HepG2 (cell line): ENCODE data around the gene LRPPRC. TPM values are rescaled to one million over a fixed set of nuclear protein-coding genes. Genes with fewer than 3 reads are reported as not detected.

Experiments used
- AGO2 ChIP-seq: fragments of 200-400 bp; formaldehyde crosslinking; optimal IDR thresholded peaks from 2 replicates; pipeline ENCODE3; 2017; ENCODE audit warnings: mild to moderate bottlenecking, low read depth, low read length, moderate library complexity
- ATF6 ChIP-seq: sonication (generic); formaldehyde crosslinking; conservative IDR thresholded peaks from 2 replicates; pipeline ENCODE4 v1.4.0; 2020; ENCODE audit warnings: missing genetic modification reagents
- BCLAF1 ChIP-seq: fragments of 450-650 bp; IDR thresholded peaks from 2 replicates; pipeline ENCODE4 v1.6.1; 2017; ENCODE audit warnings: mild to moderate bottlenecking
- CEBPZ ChIP-seq: IDR thresholded peaks from 2 replicates; pipeline ENCODE4 v1.6.1; 2012; ENCODE audit warnings: low read length, improper control_type of control experiment
- EED ChIP-seq: sonication (generic); formaldehyde crosslinking; IDR thresholded peaks from 2 replicates; pipeline ENCODE4 v1.5.0; 2020; ENCODE audit warnings: mild to moderate bottlenecking, missing genetic modification reagents
- FIP1L1 ChIP-seq: fragments of 200-400 bp; formaldehyde crosslinking; IDR thresholded peaks from 2 replicates; pipeline ENCODE4 v1.6.1; 2018; ENCODE audit warnings: low read depth, mild to moderate bottlenecking, low read length, moderate library complexity, borderline replicate concordance; ENCODE audit not compliant: insufficient read depth
- POGK ChIP-seq: sonication (generic); formaldehyde crosslinking; conservative IDR thresholded peaks from 2 replicates; pipeline ENCODE4 v1.8.0; 2022; ENCODE audit warnings: mild to moderate bottlenecking, moderate library complexity, missing genetic modification reagents
- POLR2A ChIP-seq, 2 experiments: IDR thresholded peaks; 2 replicates each; pipeline ENCODE4 v1.6.1; 2011; ENCODE audit warnings: low read depth in 2 of 2, low read length in 2 of 2, mild to moderate bottlenecking in 1 of 2, moderate library complexity in 1 of 2; ENCODE audit not compliant: insufficient read depth in 1 of 2
- PPARG ChIP-seq: conservative IDR thresholded peaks from 2 replicates; pipeline ENCODE4 v1.6.1; 2016; ENCODE audit warnings: missing biosample characterization, missing genetic modification reagents
- SP1 ChIP-seq, 2 experiments: fragments of 450-650 bp in 1 of 2; sonication (generic) in 1 of 2; formaldehyde crosslinking in 1 of 2; IDR thresholded peaks; 2 replicates each; pipeline versions ENCODE4 v1.4.0 to v1.6.1; 2016 to 2020; ENCODE audit warnings: missing genetic modification reagents in 1 of 2
- SP140L ChIP-seq: sonication (generic); formaldehyde crosslinking; IDR thresholded peaks from 2 replicates; pipeline ENCODE4 v1.4.0; 2020; ENCODE audit warnings: missing genetic modification reagents, borderline replicate concordance
- ZNF441 ChIP-seq: sonication (generic); formaldehyde crosslinking; IDR thresholded peaks from 2 replicates; pipeline ENCODE4 v1.7.0; 2021; ENCODE audit warnings: missing genetic modification reagents, borderline replicate concordance
- ZNF788 ChIP-seq: sonication (generic); formaldehyde crosslinking; IDR thresholded peaks from 2 replicates; pipeline ENCODE4 v1.5.0; 2020; ENCODE audit warnings: mild to moderate bottlenecking, missing genetic modification reagents, borderline replicate concordance
- ZNF800 ChIP-seq: sonication (generic); formaldehyde crosslinking; IDR thresholded peaks from 2 replicates; pipeline ENCODE4 v1.4.0; 2020; ENCODE audit warnings: missing genetic modification reagents
- polyA plus RNA-seq, 8 experiments: library from polyadenylated mRNA; depleted of rRNA in 3 of 8; stranded (reverse) in 7 of 8; unstranded in 1 of 8; fragments of >200 nt; fragmentation: Illumina TruSeq in 4 of 8; extraction: Trizol in 4 of 8; gene quantifications; 2 replicates each; pipeline versions ENCODE4 v1.2.1 to v1.2.3, GENCODE V29; 2011 to 2016; ENCODE audit warnings: low read depth in 4 of 8, missing spikeins in 1 of 8, mixed read lengths in 1 of 8; ENCODE audit not compliant: insufficient read depth in 1 of 8
- total RNA-seq, 5 experiments: library from RNA; depleted of rRNA; stranded (reverse); fragments of >200 nt; fragmentation: Illumina TruSeq; extraction: Trizol; gene quantifications; 2 replicates each; pipeline ENCODE4 v1.2.3, GENCODE V29; 2016; ENCODE audit warnings: low read depth in 1 of 5
- TF ChIP-seq, protein P1 (sequence below): sonication (generic); formaldehyde crosslinking; conservative IDR thresholded peaks from 2 replicates; pipeline ENCODE4 v1.8.0; 2022; ENCODE audit warnings: missing genetic modification reagents

Gene LRPPRC
- total and polyA plus RNA-seq, 2 of the 13 experiments (the other 11 are each of a cell fraction or from before 2014, with no cell fraction given), result 117 to 167 TPM

- TF ChIP-seq POGK (CRISPR knock-in tag) (no peak), ZNF788 (CRISPR knock-in tag) (peak; percentile 59; the same call in 1 of the 2 replicates), POLR2A (IDR thresholded peaks at IDR 0.05; ENCODE audit: insufficient read depth in 1 of 2, low read depth in 2 of 2, low read length in 2 of 2) (no peak), CEBPZ (no peak), FIP1L1 (no peak), ZNF441 (CRISPR knock-in tag) (peak; percentile 49; the same call in 1 of the 2 replicates), SP1 (IDR thresholded peaks at IDR 0.05) (no peak), SP1 (CRISPR knock-in tag; IDR thresholded peaks at IDR 0.05) (0 out of 2 replicates have a peak, but pooled peaks have one; percentile 34), EED (no peak), ZNF800 (CRISPR knock-in tag) (no peak), SP140L (CRISPR knock-in tag) (0 out of 2 replicates have a peak, but pooled peaks have one; percentile 87), AGO2 (no peak), BCLAF1 (no peak), ATF6 (no peak), PPARG (CRISPR knock-in tag) (peak; percentile 54; the same call in 1 of the 2 replicates)
- TF ChIP-seq, protein P1, sequence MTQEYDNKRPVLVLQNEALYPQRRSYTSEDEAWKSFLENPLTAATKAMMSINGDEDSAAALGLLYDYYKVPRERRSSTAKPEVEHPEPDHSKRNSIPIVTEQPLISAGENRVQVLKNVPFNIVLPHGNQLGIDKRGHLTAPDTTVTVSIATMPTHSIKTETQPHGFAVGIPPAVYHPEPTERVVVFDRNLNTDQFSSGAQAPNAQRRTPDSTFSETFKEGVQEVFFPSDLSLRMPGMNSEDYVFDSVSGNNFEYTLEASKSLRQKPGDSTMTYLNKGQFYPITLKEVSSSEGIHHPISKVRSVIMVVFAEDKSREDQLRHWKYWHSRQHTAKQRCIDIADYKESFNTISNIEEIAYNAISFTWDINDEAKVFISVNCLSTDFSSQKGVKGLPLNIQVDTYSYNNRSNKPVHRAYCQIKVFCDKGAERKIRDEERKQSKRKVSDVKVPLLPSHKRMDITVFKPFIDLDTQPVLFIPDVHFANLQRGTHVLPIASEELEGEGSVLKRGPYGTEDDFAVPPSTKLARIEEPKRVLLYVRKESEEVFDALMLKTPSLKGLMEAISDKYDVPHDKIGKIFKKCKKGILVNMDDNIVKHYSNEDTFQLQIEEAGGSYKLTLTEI (CRISPR knock-in tag), result no peak
Observed at GRCh38 chr2:44044281-44044720, 48.5 kb upstream of the LRPPRC start (continued).
